Tibial nerve (tissue), 4 donors: ENCODE results near the gene LTN1.

Experiments used
- EP300 ChIP-seq, 2 donors: sonication (generic); formaldehyde crosslinking; IDR thresholded peaks; one replicate each; pipeline ENCODE4 v1.6.1; 2017; ENCODE audit warnings: antibody characterized with exemption in 2 of 2, mild to moderate bottlenecking in 1 of 2
- POLR2A ChIP-seq, 2 donors: fragments of 450-650 bp; IDR thresholded peaks; one replicate each; pipeline ENCODE4 v1.6.1; 2017; ENCODE audit warnings: antibody characterized with exemption in 2 of 2, mild to moderate bottlenecking in 2 of 2, moderate library complexity in 2 of 2
- TF ChIP-seq, protein P1 (sequence below), 5 experiments: fragments of 200-600 bp in 3 of 5; fragments of 450-650 bp in 2 of 5; sonication (generic) in 3 of 5; IDR thresholded peaks; one replicate each; pipeline ENCODE4 v1.5.1; 2016 to 2019; ENCODE audit warnings: antibody characterized with exemption in 5 of 5, mild to moderate bottlenecking in 3 of 5, moderate library complexity in 2 of 5

GRCh38 chr21:28928578-28929420, 63.9 kb downstream of the LTN1 start:
- TF ChIP-seq, protein P1, sequence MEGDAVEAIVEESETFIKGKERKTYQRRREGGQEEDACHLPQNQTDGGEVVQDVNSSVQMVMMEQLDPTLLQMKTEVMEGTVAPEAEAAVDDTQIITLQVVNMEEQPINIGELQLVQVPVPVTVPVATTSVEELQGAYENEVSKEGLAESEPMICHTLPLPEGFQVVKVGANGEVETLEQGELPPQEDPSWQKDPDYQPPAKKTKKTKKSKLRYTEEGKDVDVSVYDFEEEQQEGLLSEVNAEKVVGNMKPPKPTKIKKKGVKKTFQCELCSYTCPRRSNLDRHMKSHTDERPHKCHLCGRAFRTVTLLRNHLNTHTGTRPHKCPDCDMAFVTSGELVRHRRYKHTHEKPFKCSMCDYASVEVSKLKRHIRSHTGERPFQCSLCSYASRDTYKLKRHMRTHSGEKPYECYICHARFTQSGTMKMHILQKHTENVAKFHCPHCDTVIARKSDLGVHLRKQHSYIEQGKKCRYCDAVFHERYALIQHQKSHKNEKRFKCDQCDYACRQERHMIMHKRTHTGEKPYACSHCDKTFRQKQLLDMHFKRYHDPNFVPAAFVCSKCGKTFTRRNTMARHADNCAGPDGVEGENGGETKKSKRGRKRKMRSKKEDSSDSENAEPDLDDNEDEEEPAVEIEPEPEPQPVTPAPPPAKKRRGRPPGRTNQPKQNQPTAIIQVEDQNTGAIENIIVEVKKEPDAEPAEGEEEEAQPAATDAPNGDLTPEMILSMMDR (IDR thresholded peaks at IDR 0.05) = no peak
- TF ChIP-seq POLR2A (IDR thresholded peaks at IDR 0.05) (no peak), EP300 (IDR thresholded peaks at IDR 0.05) (no peak)
